ENCODE measurements around the gene PELO.

Gene PELO

GRCh38 chr5:52788505-52788821 is 747 bp downstream of the PELO start:
- Histone ChIP-seq H3K4me1 (ENCODE audit: control insufficient read depth in 1 of 2, insufficient read depth in 1 of 2, low read depth in 1 of 2, low read length in 1 of 2) (peaks cover 25 to 28% of the 10 kb centered on the region in 2 experiments), H3K4me3 (ENCODE audit: low read depth in 1 of 2, low read length in 1 of 2) (peak overlapping the region; percentile 83 to 86), H3K27ac (no peak overlapping the region), H3K36me3 (no peaks in the 10 kb centered on the region), H3K9me3 (no peaks in the 10 kb centered on the region), H3K27me3 (peaks cover 19% of the 10 kb centered on the region)
- TF ChIP-seq CTCF (IDR thresholded peaks at IDR 0.05), result no peak

- H3K4me1 ChIP-seq (ENCODE audit: control insufficient read depth in 1 of 2, insufficient read depth in 1 of 2, low read depth in 1 of 2, low read length in 1 of 2), result peaks cover 22 to 24% of the 10 kb centered on the region in 2 experiments
- H3K9me3 ChIP-seq, result no peaks in the 10 kb centered on the region
- H3K36me3 ChIP-seq, result no peaks in the 10 kb centered on the region
- no peak overlapping the region for H3K4me3 ChIP-seq (ENCODE audit: low read depth in 1 of 2, low read length in 1 of 2)
- peaks cover 19% of the 10 kb centered on the region for H3K27me3 ChIP-seq
- TF ChIP-seq CTCF (IDR thresholded peaks at IDR 0.05), result no peak
- H3K27ac ChIP-seq, result no peak overlapping the region
These were observed 1.7 kb downstream of the PELO start for GRCh38 chr5:52789378-52789777.

DNA sequence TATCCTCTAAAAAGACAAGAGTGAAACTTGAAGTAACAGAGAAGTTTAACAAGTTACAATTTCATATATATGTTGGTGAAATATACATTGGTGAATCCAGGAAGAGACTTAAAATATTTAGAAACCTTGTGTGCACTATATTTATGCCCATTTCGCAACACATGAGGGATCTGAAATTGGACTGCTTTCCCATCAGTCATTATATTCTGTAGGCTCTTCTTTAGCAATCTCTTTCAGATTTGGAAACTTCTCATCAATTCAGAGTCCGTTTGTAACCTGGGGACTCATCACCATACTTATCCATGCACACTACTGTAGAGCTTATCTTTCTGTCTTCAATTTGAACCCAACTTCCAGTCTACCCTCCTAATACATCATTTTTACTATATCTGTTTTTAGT is 2.1 kb downstream of the PELO start:
- H3K4me3 ChIP-seq (ENCODE audit: low read depth in 1 of 2, low read length in 1 of 2), result no peak overlapping the region
- no peak for TF ChIP-seq CTCF (IDR thresholded peaks at IDR 0.05)
- H3K9me3 ChIP-seq, result no peaks in the 10 kb centered on the region

GRCh38 chr5:52791366-52791765 is 3.6 kb downstream of the PELO start:
- no peak for TF ChIP-seq CTCF (IDR thresholded peaks at IDR 0.05)
- Histone ChIP-seq H3K4me1 (ENCODE audit: control insufficient read depth in 1 of 2, insufficient read depth in 1 of 2, low read depth in 1 of 2, low read length in 1 of 2) (peaks cover 16 to 19% of the 10 kb centered on the region in 2 experiments), H3K27ac (no peak overlapping the region), H3K9me3 (no peaks in the 10 kb centered on the region), H3K4me3 (ENCODE audit: low read depth in 1 of 2, low read length in 1 of 2) (no peak overlapping the region), H3K36me3 (no peaks in the 10 kb centered on the region), H3K27me3 (peaks cover 19% of the 10 kb centered on the region)

More for the DNA sequence above, 2.1 kb downstream of the PELO start:
- H3K27me3 ChIP-seq, result peaks cover 19% of the 10 kb centered on the region
- H3K4me1 ChIP-seq (ENCODE audit: control insufficient read depth in 1 of 2, insufficient read depth in 1 of 2, low read depth in 1 of 2, low read length in 1 of 2), result peaks cover 17 to 19% of the 10 kb centered on the region in 2 experiments
- no peaks in the 10 kb centered on the region for H3K36me3 ChIP-seq
- H3K27ac ChIP-seq, result no peak overlapping the region

GRCh38 chr5:52794519-52794918 is 6.8 kb downstream of the PELO start:
- Histone ChIP-seq H3K9me3 (no peaks in the 10 kb centered on the region), H3K27ac (no peak overlapping the region), H3K4me1 (ENCODE audit: control insufficient read depth in 1 of 2, insufficient read depth in 1 of 2, low read depth in 1 of 2, low read length in 1 of 2) (peaks cover 10 to 14% of the 10 kb centered on the region in 2 experiments), H3K4me3 (ENCODE audit: low read depth in 1 of 2, low read length in 1 of 2) (no peak overlapping the region), H3K27me3 (peaks cover 4% of the 10 kb centered on the region), H3K36me3 (no peaks in the 10 kb centered on the region)
- TF ChIP-seq CTCF (IDR thresholded peaks at IDR 0.05), result no peak

GRCh38 chr5:52796031-52796430 is 8.3 kb downstream of the PELO start:
- H3K4me3 ChIP-seq (ENCODE audit: low read depth in 1 of 2, low read length in 1 of 2), result no peak overlapping the region
- H3K27ac ChIP-seq, result no peak overlapping the region
- H3K9me3 ChIP-seq, result no peaks in the 10 kb centered on the region
- no peaks in the 10 kb centered on the region for H3K36me3 ChIP-seq
- no peak for TF ChIP-seq CTCF (IDR thresholded peaks at IDR 0.05)
- peaks cover 21 to 29% of the 10 kb centered on the region in 2 experiments for H3K4me1 ChIP-seq (ENCODE audit: control insufficient read depth in 1 of 2, insufficient read depth in 1 of 2, low read depth in 1 of 2, low read length in 1 of 2)
- no peaks in the 10 kb centered on the region for H3K27me3 ChIP-seq
